ENCODE data around the gene ZPR1.
"Not testable (repeated sequence)": the region's sequence is repeated elsewhere in the genome, so short reads cannot be mapped to it uniquely, and the experiment has no call there.

- TF ChIP-seq EZH2 (IDR thresholded peaks at IDR 0.05; ENCODE audit: borderline replicate concordance, insufficient read depth, low read depth, low read length, poor library complexity, severe bottlenecking); CTCF (IDR thresholded peaks at IDR 0.05): not testable (repeated sequence)
Observed at GRCh38 chr11:116756044-116756443, 31.8 kb downstream of the ZPR1 start.
